GM23338 (cell line): ENCODE data around the gene FBXO31. TPM values are rescaled to one million over a fixed set of nuclear protein-coding genes. Genes with fewer than 3 reads are reported as not detected.

Experiments
- ATAC-seq: fragments of 200-7000 bp; cut with Tn5 transposase; 3 replicates; pipeline ENCODE4 v1.9.1; 2020
- DNase-seq: peaks from one replicate; pipeline ENCODE4 v3.0.0-alpha.2; 2015; ENCODE audit warnings: low spot score
- H2AFZ ChIP-seq: fragments of 200-600 bp; sonication (generic); 2 replicates; pipeline ENCODE4 v1.8.0; 2016; ENCODE audit warnings: antibody characterized with exemption, mild to moderate bottlenecking, moderate library complexity
- H3F3A ChIP-seq: fragments of 200-600 bp; sonication (generic); replicated peaks from 2 replicates; pipeline ENCODE4 v1.8.0; 2017; ENCODE audit warnings: antibody characterized with exemption, mixed run types, low read depth
- H3K27ac ChIP-seq: fragments of 200-600 bp; sonication (generic); 2 replicates; pipeline ENCODE4 v1.6.1; 2016; ENCODE audit warnings: low read depth
- H3K27me3 ChIP-seq: fragments of 200-600 bp; sonication (generic); 2 replicates; pipeline ENCODE4 v1.8.0; 2016; ENCODE audit warnings: mild to moderate bottlenecking, mixed run types, moderate library complexity; ENCODE audit not compliant: insufficient read depth
- H3K36me3 ChIP-seq: fragments of 200-600 bp; sonication (generic); 2 replicates; pipeline ENCODE4 v1.8.0; 2016; ENCODE audit warnings: mild to moderate bottlenecking; ENCODE audit not compliant: insufficient read depth
- H3K4me1 ChIP-seq: fragments of 200-600 bp; sonication (generic); 2 replicates; pipeline ENCODE4 v1.8.0; 2016; ENCODE audit warnings: mild to moderate bottlenecking, moderate library complexity; ENCODE audit not compliant: insufficient read depth
- H3K4me2 ChIP-seq: fragments of 200-600 bp; sonication (generic); 2 replicates; pipeline ENCODE4 v1.7.1; 2017; ENCODE audit warnings: mixed run types
- H3K4me3 ChIP-seq: fragments of 200-600 bp; sonication (generic); 2 replicates; pipeline ENCODE4 v1.6.1; 2016; ENCODE audit warnings: mixed run types
- H3K79me2 ChIP-seq: fragments of 200-600 bp; sonication (generic); replicated peaks from 2 replicates; pipeline ENCODE4 v1.8.0; 2017; ENCODE audit warnings: mild to moderate bottlenecking; ENCODE audit not compliant: insufficient read depth
- H3K9me2 ChIP-seq: fragments of 200-600 bp; sonication (generic); 2 replicates; pipeline ENCODE4 v1.8.0; 2017; ENCODE audit not compliant: insufficient read depth
- H4K20me1 ChIP-seq: fragments of 200-600 bp; sonication (generic); replicated peaks from 2 replicates; pipeline ENCODE4 v1.8.0; 2017; ENCODE audit warnings: mild to moderate bottlenecking; ENCODE audit not compliant: insufficient read depth
- H3K27ac Mint-ChIP-seq: 2 replicates; pipeline ENCODE4 v1.8.0; 2020; ENCODE audit warnings: inconsistent platforms, mild to moderate bottlenecking, moderate library complexity, mixed read lengths
- H3K27me3 Mint-ChIP-seq: 3 replicates; pipeline ENCODE4 v1.8.0; 2022; ENCODE audit warnings: low read depth, mild to moderate bottlenecking, moderate library complexity, mixed read lengths, inconsistent platforms; ENCODE audit not compliant: insufficient read depth, poor library complexity
- H3K36me3 Mint-ChIP-seq: 3 replicates; pipeline ENCODE4 v1.8.0; 2021; ENCODE audit warnings: low read depth, mild to moderate bottlenecking, inconsistent platforms, moderate library complexity, mixed read lengths
- H3K4me1 Mint-ChIP-seq: 3 replicates; pipeline ENCODE4 v1.8.0; 2020; ENCODE audit warnings: mild to moderate bottlenecking, inconsistent platforms, mixed read lengths
- H3K4me3 Mint-ChIP-seq: 3 replicates; pipeline ENCODE4 v1.8.0; 2021; ENCODE audit warnings: moderate library complexity, mild to moderate bottlenecking, inconsistent platforms, mixed read lengths
- H3K9me3 Mint-ChIP-seq: 3 replicates; pipeline ENCODE4 v1.8.0; 2020; ENCODE audit warnings: moderate library complexity, mild to moderate bottlenecking, inconsistent platforms, mixed read lengths
- CREB1 ChIP-seq: fragments of 250-450 bp; sonication (Bioruptor Pico); IDR thresholded peaks from 2 replicates; pipeline ENCODE4 v1.5.0; 2020; ENCODE audit warnings: low read depth, mild to moderate bottlenecking, moderate library complexity
- EZH2 ChIP-seq: fragments of 200-600 bp; sonication (generic); IDR thresholded peaks from one replicate; pipeline ENCODE4 v1.8.0; 2017; ENCODE audit warnings: antibody characterized with exemption, mild to moderate bottlenecking, low read depth; ENCODE audit not compliant: unreplicated experiment
- EZH2phosphoT487 ChIP-seq: fragments of 200-600 bp; sonication (generic); IDR thresholded peaks from one replicate; pipeline ENCODE4 v1.8.1; 2018; ENCODE audit warnings: antibody characterized with exemption; ENCODE audit not compliant: unreplicated experiment
- JUNB ChIP-seq: IDR thresholded peaks from one replicate; pipeline ENCODE4 v1.6.1; 2016; ENCODE audit warnings: antibody characterized with exemption; ENCODE audit not compliant: unreplicated experiment
- NANOG ChIP-seq: IDR thresholded peaks from 2 replicates; pipeline ENCODE4 v1.6.1; 2016; ENCODE audit warnings: antibody characterized with exemption, borderline replicate concordance
- POLR2AphosphoS5 ChIP-seq: IDR thresholded peaks from 2 replicates; pipeline ENCODE4 v1.6.1; 2016; ENCODE audit warnings: antibody characterized with exemption, low read depth
- STAT1 ChIP-seq: IDR thresholded peaks from one replicate; pipeline ENCODE4 v1.6.1; 2016; ENCODE audit warnings: antibody characterized with exemption; ENCODE audit not compliant: unreplicated experiment
- ZNF331 ChIP-seq: fragments of 250-450 bp; sonication (Bioruptor Pico); IDR thresholded peaks from 2 replicates; pipeline ENCODE4 v1.5.0; 2020; ENCODE audit warnings: low read depth, mild to moderate bottlenecking, moderate library complexity
- polyA plus RNA-seq: library from polyadenylated mRNA; unstranded; fragments of >200 nt; fragmentation: Nextera tagmentation; extraction: Ambion mirVana; gene quantifications from 2 replicates; pipeline ENCODE4 v1.2.1, GENCODE V29; 2016
- total RNA-seq: library from RNA; depleted of rRNA; stranded (reverse); fragments of >200 nt; shearing (Covaris generic); gene quantifications from 2 replicates; pipeline ENCODE4 v1.2.3, GENCODE V29; 2014
- TF ChIP-seq, protein P1 (sequence below): fragments of 250-450 bp; sonication (Bioruptor Pico); IDR thresholded peaks from 2 replicates; pipeline ENCODE4 v1.5.0; 2020; ENCODE audit warnings: mild to moderate bottlenecking, moderate library complexity
- TF ChIP-seq, protein P2 (sequence below): IDR thresholded peaks from 2 replicates; pipeline ENCODE4 v1.6.1; 2016; ENCODE audit warnings: antibody characterized with exemption
- TF ChIP-seq, protein P3 (sequence below), 2 experiments: fragments of 200-600 bp in 1 of 2; sonication (generic) in 1 of 2; conservative IDR thresholded peaks; 2 replicates each; pipeline versions ENCODE4 v1.5.1 to v1.6.1; 2016 to 2017; ENCODE audit warnings: antibody characterized with exemption in 2 of 2, low read depth in 2 of 2, mild to moderate bottlenecking in 2 of 2, moderate library complexity in 1 of 2

The FBXO31 gene
- total and polyA plus RNA-seq, 2 experiments from 2014 or later, result 7.0 to 23.8 TPM

DNA sequence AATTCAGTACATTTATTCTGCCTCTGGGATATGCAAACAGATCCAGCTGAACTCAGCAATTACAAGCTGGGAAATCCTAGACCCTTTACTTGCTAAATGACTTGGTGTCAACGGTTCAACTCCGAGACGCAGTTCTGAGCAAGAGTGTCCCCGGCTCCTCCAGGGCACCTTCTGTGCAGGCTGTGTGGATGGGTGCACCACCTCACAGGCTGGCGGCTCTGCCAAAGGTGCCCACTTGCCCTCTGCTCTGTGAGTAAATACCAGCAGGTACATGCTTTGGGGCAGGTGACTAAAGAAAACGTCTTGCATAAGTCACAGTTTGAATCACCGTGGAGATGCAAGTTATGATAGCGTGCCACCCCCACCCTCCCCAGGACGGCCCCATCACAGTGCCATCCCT, 31.9 kb upstream of the FBXO31 start (continued):
- TF ChIP-seq, protein P1, sequence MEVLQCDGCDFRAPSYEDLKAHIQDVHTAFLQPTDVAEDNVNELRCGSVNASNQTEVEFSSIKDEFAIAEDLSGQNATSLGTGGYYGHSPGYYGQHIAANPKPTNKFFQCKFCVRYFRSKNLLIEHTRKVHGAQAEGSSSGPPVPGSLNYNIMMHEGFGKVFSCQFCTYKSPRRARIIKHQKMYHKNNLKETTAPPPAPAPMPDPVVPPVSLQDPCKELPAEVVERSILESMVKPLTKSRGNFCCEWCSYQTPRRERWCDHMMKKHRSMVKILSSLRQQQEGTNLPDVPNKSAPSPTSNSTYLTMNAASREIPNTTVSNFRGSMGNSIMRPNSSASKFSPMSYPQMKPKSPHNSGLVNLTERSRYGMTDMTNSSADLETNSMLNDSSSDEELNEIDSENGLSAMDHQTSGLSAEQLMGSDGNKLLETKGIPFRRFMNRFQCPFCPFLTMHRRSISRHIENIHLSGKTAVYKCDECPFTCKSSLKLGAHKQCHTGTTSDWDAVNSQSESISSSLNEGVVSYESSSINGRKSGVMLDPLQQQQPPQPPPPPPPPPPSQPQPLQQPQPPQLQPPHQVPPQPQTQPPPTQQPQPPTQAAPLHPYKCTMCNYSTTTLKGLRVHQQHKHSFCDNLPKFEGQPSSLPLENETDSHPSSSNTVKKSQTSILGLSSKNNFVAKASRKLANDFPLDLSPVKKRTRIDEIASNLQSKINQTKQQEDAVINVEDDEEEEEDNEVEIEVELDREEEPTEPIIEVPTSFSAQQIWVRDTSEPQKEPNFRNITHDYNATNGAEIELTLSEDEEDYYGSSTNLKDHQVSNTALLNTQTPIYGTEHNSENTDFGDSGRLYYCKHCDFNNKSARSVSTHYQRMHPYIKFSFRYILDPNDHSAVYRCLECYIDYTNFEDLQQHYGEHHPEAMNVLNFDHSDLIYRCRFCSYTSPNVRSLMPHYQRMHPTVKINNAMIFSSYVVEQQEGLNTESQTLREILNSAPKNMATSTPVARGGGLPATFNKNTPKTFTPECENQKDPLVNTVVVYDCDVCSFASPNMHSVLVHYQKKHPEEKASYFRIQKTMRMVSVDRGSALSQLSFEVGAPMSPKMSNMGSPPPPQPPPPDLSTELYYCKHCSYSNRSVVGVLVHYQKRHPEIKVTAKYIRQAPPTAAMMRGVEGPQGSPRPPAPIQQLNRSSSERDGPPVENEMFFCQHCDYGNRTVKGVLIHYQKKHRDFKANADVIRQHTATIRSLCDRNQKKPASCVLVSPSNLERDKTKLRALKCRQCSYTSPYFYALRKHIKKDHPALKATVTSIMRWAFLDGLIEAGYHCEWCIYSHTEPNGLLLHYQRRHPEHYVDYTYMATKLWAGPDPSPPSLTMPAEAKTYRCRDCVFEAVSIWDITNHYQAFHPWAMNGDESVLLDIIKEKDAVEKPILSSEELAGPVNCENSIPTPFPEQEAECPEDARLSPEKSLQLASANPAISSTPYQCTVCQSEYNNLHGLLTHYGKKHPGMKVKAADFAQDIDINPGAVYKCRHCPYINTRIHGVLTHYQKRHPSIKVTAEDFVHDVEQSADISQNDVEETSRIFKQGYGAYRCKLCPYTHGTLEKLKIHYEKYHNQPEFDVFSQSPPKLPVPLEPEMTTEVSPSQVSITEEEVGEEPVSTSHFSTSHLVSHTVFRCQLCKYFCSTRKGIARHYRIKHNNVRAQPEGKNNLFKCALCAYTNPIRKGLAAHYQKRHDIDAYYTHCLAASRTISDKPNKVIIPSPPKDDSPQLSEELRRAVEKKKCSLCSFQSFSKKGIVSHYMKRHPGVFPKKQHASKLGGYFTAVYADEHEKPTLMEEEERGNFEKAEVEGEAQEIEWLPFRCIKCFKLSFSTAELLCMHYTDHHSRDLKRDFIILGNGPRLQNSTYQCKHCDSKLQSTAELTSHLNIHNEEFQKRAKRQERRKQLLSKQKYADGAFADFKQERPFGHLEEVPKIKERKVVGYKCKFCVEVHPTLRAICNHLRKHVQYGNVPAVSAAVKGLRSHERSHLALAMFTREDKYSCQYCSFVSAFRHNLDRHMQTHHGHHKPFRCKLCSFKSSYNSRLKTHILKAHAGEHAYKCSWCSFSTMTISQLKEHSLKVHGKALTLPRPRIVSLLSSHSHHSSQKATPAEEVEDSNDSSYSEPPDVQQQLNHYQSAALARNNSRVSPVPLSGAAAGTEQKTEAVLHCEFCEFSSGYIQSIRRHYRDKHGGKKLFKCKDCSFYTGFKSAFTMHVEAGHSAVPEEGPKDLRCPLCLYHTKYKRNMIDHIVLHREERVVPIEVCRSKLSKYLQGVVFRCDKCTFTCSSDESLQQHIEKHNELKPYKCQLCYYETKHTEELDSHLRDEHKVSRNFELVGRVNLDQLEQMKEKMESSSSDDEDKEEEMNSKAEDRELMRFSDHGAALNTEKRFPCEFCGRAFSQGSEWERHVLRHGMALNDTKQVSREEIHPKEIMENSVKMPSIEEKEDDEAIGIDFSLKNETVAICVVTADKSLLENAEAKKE (CRISPR knock-in tag), result no peak
- no peak for TF ChIP-seq EZH2
- TF ChIP-seq, protein P2, sequence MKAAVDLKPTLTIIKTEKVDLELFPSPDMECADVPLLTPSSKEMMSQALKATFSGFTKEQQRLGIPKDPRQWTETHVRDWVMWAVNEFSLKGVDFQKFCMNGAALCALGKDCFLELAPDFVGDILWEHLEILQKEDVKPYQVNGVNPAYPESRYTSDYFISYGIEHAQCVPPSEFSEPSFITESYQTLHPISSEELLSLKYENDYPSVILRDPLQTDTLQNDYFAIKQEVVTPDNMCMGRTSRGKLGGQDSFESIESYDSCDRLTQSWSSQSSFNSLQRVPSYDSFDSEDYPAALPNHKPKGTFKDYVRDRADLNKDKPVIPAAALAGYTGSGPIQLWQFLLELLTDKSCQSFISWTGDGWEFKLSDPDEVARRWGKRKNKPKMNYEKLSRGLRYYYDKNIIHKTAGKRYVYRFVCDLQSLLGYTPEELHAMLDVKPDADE, result no peak
- no peak for TF ChIP-seq NANOG
- no peak for TF ChIP-seq ZNF331 (CRISPR knock-in tag)
- TF ChIP-seq POLR2AphosphoS5, result no peak
- TF ChIP-seq STAT1, result no peak
- no peak for TF ChIP-seq JUNB
- TF ChIP-seq CREB1 (CRISPR knock-in tag), result no peak

DNA sequence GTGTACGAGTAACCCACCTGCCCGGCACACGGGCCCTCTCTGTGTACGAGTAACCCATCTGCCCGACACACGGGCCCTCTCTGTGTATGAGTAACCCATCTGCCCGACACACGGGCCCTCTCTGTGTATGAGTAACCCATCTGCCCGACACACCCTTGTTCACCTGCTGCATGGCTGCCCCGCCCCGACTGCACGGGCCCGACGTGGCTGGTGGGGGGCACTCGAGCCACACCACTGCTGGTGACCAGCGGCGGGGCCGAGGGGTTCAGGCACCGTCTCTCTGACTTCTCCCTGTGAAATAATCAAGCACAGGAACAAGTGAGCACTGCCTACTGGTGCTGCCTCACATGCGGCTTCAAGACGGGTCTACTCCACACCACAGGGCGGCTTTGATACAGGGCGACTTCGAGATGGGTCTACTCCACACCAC, 30.7 kb upstream of the FBXO31 start:
- no peaks in the 10 kb centered on the region for H3K9me2 ChIP-seq
- DNase-seq (no peak), ATAC-seq (no peak)
- no peaks in the 10 kb centered on the region for H3K4me1 ChIP-seq
- peaks cover 3% of the 10 kb centered on the region; the same call in 1 of the 2 replicates for H4K20me1 ChIP-seq
- no peak overlapping the region for H3K4me3 ChIP-seq
- Mint-ChIP-seq H3K4me1 (no peaks in the 10 kb centered on the region; the same call in 2 of the 3 replicates), H3K27me3 (peaks cover 12% of the 10 kb centered on the region), H3K36me3 (peaks cover 57% of the 10 kb centered on the region), H3K4me3 (no peak overlapping the region), H3K27ac (no peak overlapping the region), H3K9me3 (no peaks in the 10 kb centered on the region)
- H3K27me3 ChIP-seq, result no peaks in the 10 kb centered on the region
- H3K4me2 ChIP-seq, result no peak overlapping the region
- no peak overlapping the region for H3K27ac ChIP-seq
- no peaks in the 10 kb centered on the region for H3K79me2 ChIP-seq
- H3K36me3 ChIP-seq, result no peaks in the 10 kb centered on the region
- no peaks in the 10 kb centered on the region for H3F3A ChIP-seq
- no peak overlapping the region for H2AFZ ChIP-seq
- no peak for TF ChIP-seq JUNB
- no peak for TF ChIP-seq CREB1 (CRISPR knock-in tag)
- TF ChIP-seq, protein P3, sequence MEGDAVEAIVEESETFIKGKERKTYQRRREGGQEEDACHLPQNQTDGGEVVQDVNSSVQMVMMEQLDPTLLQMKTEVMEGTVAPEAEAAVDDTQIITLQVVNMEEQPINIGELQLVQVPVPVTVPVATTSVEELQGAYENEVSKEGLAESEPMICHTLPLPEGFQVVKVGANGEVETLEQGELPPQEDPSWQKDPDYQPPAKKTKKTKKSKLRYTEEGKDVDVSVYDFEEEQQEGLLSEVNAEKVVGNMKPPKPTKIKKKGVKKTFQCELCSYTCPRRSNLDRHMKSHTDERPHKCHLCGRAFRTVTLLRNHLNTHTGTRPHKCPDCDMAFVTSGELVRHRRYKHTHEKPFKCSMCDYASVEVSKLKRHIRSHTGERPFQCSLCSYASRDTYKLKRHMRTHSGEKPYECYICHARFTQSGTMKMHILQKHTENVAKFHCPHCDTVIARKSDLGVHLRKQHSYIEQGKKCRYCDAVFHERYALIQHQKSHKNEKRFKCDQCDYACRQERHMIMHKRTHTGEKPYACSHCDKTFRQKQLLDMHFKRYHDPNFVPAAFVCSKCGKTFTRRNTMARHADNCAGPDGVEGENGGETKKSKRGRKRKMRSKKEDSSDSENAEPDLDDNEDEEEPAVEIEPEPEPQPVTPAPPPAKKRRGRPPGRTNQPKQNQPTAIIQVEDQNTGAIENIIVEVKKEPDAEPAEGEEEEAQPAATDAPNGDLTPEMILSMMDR (conservative IDR thresholded peaks at IDR 0.05; ENCODE audit: low read depth in 2 of 2), result no peak
- TF ChIP-seq ZNF331 (CRISPR knock-in tag), result no peak
- no peak for TF ChIP-seq EZH2phosphoT487
- TF ChIP-seq EZH2, result no peak
- TF ChIP-seq, protein P2, result no peak
- no peak for TF ChIP-seq STAT1
- TF ChIP-seq POLR2AphosphoS5, result no peak
- no peak for TF ChIP-seq NANOG
